Measurements from ENCODE around the gene SLC34A1.

DNA sequence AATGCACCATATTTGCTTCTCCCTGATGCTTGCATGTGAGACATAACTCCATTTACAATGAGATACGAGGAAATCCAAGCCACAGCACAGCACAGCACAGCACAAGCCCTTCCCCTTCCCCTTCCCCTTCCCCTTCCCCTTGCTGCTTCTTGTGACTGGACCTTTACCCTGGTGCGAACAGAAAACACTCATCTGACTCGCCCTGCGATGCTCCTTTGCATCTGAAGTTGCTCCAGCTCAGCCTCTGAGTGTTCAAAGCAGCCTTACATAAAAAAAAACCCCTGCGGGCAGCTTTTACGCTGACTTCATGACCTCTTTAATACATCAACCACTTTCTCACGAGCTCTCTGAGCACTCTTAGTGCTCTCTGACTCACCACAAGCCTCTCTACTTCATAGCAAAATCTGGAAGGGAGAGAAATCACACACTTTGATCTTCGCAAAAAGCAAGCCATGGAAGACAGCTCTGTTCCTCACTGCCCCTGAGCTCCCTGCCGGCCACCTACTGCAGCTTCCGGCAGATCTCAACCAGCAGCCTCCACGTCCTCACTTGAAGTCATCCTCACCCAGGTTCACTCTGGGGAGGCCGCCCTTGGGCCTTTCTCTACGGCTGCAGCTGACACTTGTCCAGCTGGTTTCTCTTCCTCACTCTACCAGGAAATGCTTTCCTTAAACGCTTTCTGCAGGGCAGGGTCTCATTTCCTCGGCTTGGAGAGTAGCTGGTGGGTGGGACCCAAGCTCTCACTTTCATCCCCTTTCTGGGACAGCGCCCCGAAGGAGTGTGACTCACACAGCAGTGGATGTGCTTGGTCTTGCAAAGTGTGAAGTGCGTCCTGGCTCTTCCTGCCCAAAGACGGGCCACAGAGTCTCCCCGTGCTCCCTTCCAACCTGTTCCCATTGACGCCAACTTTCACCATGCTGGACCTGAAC, 5.3 kb downstream of the SLC34A1 start:
- TF ChIP-seq, protein P1, sequence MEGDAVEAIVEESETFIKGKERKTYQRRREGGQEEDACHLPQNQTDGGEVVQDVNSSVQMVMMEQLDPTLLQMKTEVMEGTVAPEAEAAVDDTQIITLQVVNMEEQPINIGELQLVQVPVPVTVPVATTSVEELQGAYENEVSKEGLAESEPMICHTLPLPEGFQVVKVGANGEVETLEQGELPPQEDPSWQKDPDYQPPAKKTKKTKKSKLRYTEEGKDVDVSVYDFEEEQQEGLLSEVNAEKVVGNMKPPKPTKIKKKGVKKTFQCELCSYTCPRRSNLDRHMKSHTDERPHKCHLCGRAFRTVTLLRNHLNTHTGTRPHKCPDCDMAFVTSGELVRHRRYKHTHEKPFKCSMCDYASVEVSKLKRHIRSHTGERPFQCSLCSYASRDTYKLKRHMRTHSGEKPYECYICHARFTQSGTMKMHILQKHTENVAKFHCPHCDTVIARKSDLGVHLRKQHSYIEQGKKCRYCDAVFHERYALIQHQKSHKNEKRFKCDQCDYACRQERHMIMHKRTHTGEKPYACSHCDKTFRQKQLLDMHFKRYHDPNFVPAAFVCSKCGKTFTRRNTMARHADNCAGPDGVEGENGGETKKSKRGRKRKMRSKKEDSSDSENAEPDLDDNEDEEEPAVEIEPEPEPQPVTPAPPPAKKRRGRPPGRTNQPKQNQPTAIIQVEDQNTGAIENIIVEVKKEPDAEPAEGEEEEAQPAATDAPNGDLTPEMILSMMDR (IDR thresholded peaks at IDR 0.05), result no peak
- TF ChIP-seq POLR2A (IDR thresholded peaks at IDR 0.05) (no peak), EP300 (IDR thresholded peaks at IDR 0.05) (no peak)
